ENCODE results near the gene CHURC1.
"Not testable (repeated sequence)": the region's sequence is repeated elsewhere in the genome, so short reads cannot be mapped to it uniquely, and the experiment has no call there.

Gene CHURC1

DNA sequence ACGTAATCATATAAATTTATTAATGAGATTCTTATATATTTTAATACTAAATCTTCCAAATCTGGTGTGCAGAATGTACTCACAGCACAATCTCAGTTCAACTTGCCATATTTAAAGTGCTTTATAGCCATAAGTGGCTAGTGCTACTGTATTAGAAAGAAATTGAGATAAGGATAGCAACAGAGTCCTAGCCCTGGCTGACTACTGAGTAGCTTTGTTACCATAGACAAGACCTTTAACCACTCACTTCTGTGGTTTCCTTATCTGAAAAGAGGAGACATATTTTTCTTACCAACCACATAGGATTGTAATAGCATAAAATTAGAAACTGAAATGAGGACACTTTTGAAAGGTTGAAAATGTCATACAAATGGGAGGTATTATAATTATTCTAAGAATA lies 2.0 kb upstream of the CHURC1 start:
- DNase-seq: no peak

- not testable (repeated sequence) for DNase-seq
Measured at GRCh38 chr14:64913477-64913876, 778 bp upstream of the CHURC1 start.

DNA sequence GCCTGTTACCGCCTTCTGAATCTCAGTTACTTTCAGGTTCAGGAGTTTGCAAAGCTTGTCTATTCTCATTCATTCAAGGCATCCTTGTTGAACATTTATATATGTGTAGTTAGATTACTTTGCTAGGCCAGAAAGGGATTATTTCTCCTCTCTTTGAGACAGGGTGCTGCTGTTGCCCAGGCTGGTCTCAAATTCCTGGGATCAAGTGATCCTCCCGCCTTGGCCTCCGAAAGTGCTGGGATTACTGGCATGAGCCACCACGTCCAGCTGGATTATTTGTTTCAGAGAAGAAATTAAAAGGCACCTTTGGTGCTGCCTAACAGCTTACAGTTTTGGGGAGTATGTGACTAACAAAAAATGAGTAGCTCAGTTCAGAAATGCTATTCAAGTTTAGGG lies 772 bp downstream of the CHURC1 start:
- no peak for DNase-seq

DNA sequence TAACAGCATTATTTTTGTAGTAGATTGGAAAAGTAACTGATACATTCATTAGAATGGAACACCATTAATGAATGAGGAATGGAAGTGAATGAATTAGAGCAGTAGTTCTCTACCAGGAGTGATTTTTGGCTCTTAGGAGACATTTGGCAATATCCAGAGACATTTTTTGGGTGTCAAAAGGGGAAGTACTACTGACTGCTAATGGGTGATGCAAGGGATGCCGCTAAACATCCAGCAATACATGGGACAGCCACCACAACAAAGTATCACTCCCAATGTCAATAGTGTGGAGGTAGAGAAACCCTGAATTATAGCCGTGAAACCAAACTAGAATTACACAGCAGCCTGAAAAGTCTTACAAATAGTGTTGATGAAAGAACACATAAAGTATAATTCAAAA lies 1.5 kb downstream of the CHURC1 start:
- no peak for DNase-seq

GRCh38 chr14:64918216-64918615 lies 4.0 kb downstream of the CHURC1 start:
- DNase-seq: no peak

- DNase-seq: no peak
Measured at GRCh38 chr14:64919215-64919614, 5.0 kb downstream of the CHURC1 start.

- no peak for DNase-seq
Measured at GRCh38 chr14:64919618-64920017, 5.4 kb downstream of the CHURC1 start.

- no peak for DNase-seq
Measured at GRCh38 chr14:64920465-64920864, 6.2 kb downstream of the CHURC1 start.

DNA sequence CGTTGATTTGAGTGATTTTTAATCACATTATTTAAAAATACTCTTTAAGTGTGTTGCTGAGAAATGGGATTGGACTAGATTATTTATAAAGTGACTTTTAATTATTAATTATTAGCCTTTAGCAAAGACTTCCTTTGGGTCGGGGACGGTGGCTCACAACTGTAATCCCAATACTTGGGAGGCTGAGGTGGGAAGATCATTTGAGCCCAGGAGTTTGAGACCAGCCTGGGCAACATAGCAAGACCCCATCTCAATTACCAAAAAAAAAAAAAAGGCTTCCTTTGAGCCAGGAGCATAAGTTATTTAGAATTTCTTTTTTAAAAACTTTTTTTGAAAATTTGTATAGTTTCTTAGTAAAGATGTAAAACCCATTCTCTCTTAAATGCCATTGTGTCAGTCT lies 8.8 kb downstream of the CHURC1 start:
- no peak for DNase-seq

DNA sequence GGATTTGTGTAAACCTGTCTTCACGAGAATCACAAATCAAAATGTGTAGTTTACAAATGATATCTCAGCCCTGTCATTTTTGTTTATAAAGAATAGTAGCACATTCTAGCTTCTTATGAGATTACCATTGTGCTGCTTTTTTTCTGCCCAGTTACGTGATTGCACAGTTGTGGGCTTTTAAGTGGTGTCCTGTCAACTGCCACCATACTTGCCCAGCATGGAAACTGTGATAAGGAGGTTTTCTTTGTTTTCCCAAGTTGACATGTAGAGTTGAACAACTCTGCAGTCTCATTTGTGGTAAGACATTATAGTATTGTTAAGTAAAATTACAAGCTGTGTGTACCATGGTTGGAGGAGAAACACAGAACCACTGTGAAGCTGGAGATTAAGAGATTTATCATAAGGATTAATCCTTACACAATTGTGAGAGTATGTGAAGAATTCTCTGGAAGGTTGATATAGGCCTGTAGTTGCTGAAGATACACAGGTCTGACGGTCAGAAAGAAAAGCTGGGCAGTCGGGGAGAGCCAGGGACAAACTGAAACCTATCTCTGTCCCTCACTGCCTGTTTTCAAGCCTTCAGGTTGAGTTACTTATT lies 12.2 kb downstream of the CHURC1 start:
- no peak for DNase-seq

- DNase-seq: no peak
Measured at GRCh38 chr14:64927031-64927430, 12.8 kb downstream of the CHURC1 start.

- DNase-seq: no peak
Measured at GRCh38 chr14:64928239-64929013, 14.2 kb downstream of the CHURC1 start.

DNA sequence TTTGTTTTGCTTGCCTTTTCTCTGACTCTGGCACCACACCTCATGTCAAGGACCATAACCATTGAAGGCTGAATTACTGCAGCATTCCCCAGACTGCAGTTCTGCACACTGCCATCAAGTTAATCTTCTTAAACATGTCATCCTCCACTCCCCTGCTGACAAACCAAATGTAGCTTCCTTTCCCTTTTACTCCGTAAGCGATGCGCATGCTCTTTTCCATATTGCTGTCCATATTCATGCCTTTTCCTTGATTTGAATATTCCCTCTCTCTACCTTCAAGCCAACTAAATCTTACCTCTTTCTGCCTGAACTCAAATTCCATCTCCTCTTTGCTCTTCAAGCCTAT lies 14.7 kb downstream of the CHURC1 start:
- DNase-seq: no peak

- no peak for DNase-seq
Measured at GRCh38 chr14:64930085-64930843, 16.0 kb downstream of the CHURC1 start.

DNA sequence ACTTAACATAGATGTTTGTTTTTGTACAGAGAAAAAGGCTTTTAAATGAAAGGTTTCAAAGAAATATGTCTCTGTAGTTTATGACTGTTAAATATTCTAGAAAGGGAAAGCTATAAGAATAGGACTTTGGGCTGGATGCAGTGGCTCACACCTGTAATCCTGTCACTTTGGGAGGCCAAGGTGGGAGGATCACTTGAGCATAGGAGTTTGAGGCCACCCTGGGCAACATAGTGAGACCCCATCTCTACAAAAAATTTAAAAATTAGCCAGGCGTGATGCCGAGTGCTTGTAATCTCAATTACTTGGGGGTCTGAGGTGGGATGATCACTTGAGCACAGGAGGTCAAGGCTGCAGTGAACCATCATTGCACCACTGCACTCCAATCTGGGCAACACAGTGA lies 16.9 kb downstream of the CHURC1 start:
- no peak for DNase-seq

GRCh38 chr14:64932231-64932630 lies 18.0 kb downstream of the CHURC1 start:
- no peak for DNase-seq

- no peak for DNase-seq
Measured at GRCh38 chr14:64934338-64934929, 20.2 kb downstream of the CHURC1 start.

DNA sequence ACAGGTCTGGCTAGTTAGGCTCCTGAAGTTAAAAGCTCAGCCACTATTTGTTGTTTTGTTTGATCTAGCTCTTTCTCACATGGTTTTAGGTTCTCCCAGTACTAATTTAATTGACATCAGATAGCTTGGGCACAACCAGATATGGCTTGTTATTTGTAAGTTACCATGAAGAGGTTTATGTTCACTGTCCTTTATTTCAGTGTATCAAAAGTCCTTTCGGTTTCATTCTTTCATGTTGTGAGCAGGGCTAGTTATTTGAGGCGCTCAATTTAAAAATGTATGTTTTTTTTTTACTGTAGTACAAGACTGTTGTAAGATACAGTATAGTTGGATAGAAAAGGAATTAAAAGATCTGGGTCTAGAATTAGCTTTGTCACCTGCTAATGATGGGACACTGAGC lies 21.3 kb downstream of the CHURC1 start:
- no peak for DNase-seq

DNA sequence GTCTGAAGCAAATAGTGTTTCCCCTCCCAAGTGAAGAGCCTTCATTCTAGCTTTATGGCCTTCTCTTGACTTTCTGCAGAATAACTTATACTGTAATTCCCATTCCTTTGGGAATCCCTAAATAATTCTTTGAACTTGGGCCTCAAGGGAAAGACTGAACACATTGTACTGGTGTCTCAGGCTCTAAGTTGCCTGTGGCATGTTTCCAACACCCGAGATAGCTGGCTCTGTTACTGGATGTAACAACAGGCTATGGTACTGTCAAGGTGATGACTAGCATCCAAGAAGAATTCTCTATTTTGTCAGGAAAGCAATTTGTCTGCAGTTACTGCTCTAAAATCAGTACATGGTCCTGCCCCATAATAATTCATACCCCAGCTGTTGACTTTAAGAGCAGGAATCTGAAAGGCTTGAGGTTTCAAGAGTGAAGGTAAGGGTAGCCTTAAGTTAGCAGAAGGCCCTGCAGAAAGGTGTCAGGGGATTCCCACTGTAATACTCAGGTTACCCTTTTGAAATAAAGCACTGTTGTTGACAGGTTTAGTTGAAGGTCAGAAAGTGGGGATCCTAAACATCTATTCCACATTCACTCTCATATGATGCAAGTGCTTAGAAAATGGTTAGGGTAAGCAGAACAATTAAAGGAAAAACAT lies 23.0 kb downstream of the CHURC1 start:
- DNase-seq: no peak

DNA sequence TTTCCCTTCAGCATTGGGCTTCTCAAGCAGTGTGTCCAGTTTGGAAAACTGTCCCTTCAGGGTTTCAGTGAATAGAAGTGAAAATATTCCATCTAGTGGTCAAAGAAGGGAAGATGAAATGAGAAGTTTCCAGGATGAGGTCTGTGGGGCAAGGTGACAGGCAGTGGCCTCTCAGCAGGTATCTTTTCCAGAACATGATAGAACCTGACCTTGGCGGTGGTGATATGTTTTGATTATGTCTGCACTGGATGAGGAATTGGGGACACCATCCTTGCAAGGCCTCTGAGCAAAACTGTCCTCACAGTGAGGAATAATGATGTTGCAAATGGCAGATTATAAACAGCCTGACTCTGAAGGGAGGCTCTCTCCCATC lies 23.6 kb downstream of the CHURC1 start:
- DNase-seq: no peak

GRCh38 chr14:64938972-64939816 lies 24.9 kb downstream of the CHURC1 start:
- no peak for DNase-seq

GRCh38 chr14:64939817-64940190 lies 25.5 kb downstream of the CHURC1 start:
- no peak for DNase-seq

Measured in femur (tissue), 1 donor.